B cell (primary cell): Measurements from ENCODE around the gene ATG12.

Source experiments
- EZH2 ChIP-seq: IDR thresholded peaks from 2 replicates; pipeline ENCODE4 v1.6.1; 2012; ENCODE audit warnings: borderline replicate concordance, low read depth, mild to moderate bottlenecking, moderate library complexity, low read length; ENCODE audit not compliant: insufficient read depth, poor library complexity, severe bottlenecking
- TF ChIP-seq, protein P1 (sequence below): fragments of 200-600 bp; IDR thresholded peaks from one replicate; pipeline ENCODE4 v1.8.0; 2022; ENCODE audit warnings: antibody characterized with exemption, mild to moderate bottlenecking

DNA sequence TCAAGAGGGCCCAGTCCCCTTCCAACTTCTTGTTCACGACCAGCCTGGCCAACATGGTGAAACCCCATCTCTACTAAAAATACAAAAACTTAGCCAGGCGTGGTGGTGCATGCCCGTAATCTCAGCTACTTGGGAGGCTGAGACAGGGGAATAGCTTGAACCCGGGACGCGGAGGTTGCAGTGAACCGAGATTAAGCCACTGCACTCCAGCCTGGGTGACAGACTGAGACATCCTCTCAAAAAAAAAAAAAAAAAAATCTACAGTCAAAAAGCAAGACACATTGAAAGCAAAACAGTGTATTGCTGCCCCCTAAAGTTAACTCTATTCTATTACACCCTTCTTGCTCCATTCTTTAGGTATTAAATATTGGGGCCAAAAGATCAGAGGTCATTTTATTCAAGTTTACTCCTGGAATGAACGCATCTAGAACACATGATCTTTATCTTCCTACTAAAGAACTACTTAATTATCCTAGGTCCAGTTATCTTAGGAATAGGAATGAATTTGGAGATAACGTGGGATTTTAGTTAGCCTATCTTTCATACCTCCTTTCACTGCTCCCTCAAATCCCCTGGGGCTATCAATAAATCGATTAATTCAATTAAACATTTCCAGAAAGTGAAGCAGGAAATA is 2.4 kb downstream of the ATG12 start:
- TF ChIP-seq, protein P1, sequence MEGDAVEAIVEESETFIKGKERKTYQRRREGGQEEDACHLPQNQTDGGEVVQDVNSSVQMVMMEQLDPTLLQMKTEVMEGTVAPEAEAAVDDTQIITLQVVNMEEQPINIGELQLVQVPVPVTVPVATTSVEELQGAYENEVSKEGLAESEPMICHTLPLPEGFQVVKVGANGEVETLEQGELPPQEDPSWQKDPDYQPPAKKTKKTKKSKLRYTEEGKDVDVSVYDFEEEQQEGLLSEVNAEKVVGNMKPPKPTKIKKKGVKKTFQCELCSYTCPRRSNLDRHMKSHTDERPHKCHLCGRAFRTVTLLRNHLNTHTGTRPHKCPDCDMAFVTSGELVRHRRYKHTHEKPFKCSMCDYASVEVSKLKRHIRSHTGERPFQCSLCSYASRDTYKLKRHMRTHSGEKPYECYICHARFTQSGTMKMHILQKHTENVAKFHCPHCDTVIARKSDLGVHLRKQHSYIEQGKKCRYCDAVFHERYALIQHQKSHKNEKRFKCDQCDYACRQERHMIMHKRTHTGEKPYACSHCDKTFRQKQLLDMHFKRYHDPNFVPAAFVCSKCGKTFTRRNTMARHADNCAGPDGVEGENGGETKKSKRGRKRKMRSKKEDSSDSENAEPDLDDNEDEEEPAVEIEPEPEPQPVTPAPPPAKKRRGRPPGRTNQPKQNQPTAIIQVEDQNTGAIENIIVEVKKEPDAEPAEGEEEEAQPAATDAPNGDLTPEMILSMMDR = peak; percentile 65
- no peak for TF ChIP-seq EZH2
